ENCODE data around the gene FARP1.

- TF ChIP-seq CTCF (conservative IDR thresholded peaks at IDR 0.05; ENCODE audit: low read length) (no peak), EZH2phosphoT487 (IDR thresholded peaks at IDR 0.05; ENCODE audit: borderline replicate concordance, low read depth, low read length) (no peak)
Observed at GRCh38 chr13:98298599-98298998, 155.7 kb downstream of the FARP1 start.
